GM21529 (cell line): ENCODE results near the gene RPS6KA1.
"Not testable (repeated sequence)": the region's sequence is repeated elsewhere in the genome, so short reads cannot be mapped to it uniquely, and the experiment has no call there.

Source experiments
- ATAC-seq: cut with Tn5 transposase; IDR thresholded peaks from one replicate; pipeline ENCODE4 v1.9.1; 2021; ENCODE audit not compliant: unreplicated experiment

The RPS6KA1 gene

DNA sequence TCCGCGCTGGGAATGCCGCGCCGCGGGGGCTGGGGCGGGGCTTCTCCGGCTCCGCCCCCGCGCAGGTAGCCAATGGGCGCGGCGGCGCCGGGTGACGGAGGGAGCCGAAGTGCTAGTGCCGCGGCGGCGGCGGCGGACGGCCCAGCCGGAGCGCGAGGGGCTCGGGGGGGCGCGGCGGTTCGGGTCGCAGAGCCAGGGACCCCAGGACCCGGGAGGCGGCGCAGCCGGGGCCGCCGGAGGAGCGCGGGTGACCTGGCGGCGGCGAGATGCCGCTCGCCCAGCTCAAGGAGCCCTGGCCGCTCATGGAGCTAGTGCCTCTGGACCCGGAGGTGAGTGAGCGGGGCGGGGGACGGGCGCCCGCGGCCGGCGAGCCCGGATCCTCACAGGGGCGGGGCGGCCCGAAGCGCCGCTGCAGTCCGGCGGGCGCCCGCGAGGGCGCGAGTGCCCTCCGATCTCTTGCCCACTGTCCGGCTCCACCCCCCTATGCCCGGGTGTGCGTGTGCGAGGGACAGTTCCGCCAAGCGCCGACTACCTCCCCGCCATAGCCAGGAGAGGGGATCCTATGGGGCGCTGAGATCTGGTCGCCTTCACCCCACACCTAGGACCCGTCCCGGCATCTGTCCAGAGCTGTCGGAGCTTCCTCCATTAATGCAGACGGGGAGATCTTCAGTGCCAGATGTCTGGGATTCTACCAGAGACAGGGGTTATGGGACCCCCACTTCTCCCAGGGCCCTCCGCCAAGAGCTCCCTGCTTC is at the start of gene RPS6KA1:
TSS of gene RPS6KA1 (plus strand) at position 107 of the 755 bp plus-strand sequence. CDS start at position 267, 160 bp downstream.
- peak; percentile 79 for ATAC-seq

DNA sequence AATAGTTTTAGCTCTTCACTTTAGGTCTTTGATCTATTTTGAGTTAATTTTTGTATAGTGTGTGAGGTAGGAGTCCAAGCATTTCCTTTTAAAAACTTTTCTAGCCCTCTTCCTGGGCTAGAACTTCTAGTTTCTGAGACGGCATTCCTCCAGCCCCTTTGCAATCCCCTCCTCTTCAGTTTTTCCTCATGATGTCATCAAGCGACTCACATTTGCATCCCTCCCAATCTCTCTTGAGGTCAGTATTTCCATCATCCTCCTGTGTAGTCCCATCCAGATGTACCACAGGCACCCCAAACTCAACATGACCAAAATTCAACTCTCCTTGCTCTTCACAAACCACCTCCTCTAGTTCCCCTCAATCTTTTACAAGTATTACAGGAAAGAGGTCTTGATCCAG is 46.6 kb upstream of the RPS6KA1 start:
- ATAC-seq = no peak

DNA sequence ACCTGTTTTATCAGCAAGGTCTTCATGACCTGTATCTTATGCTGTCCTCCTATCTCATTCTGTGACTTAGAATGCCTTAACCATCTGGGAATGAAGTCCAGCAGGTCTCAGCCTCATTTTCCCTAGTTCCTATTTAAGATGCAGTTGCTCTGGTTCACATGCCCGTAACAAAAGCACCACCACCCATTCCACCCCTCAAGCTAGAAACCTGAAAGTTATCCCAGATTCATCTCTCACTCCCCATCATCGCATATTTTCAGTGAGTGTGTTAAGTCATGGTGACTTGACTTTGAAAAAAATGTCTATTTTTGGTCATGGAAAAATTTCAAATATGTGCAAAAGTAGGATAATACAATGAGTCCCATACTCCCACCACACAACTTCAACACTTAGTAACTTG is 45.6 kb upstream of the RPS6KA1 start:
- ATAC-seq = no peak

DNA sequence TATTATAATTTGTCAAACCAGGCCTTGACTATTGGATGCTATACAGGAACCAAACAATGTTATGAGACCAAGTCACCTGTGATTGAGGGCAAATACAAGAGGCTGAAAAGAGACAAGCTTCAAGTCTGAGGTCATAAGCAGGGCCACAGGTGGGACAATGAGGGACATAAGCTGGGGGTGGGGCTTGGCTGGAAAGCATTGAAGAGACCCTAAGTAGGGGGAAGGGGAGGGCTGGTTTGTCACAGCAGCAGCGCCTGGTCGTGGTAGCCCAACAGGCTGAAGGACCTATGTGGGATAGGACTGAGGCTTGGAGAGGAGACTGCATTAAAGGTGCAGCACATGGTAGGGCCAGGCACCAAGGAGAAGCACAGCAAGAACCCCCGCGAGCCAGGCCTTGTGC is 39.4 kb upstream of the RPS6KA1 start:
- no peak for ATAC-seq

DNA sequence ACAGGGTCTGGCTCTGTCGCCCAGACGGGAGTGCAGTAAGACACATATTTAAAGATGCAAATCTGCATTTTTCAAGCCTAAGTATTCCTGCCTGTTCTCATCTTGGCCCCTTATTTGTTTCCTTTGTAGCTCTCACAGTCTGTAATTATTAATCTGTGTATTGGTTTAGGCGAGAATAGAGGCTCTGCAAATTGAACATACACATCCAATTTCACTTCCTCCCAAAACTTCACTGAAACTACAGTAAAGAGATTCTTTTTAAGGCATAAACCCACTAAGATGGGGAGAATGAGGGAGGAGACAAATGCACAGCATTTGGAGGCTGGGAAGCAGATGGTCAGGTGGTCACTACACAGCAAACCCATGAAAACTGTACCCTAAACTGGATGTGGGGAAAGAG is 36.3 kb upstream of the RPS6KA1 start:
- no peak for ATAC-seq

DNA sequence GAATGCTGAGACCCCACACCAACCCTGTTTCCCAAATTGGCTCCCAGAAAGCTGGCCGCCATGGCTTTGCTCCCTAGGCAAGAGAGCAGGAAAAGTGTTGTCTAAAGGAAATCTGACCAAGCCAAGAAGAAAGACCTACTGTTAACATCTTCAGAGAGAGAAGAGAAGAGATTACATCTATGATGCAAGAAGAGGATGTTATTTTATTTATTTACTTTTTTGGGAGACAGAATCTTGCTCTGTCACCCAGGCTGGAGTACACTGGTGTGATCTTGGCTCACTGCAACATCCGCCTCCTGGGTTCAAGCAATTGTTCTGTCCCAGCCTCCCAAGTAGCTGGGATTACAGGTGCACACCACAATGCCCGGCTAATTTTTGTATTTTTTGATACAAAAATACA is 35.6 kb upstream of the RPS6KA1 start:
- no peak for ATAC-seq

DNA sequence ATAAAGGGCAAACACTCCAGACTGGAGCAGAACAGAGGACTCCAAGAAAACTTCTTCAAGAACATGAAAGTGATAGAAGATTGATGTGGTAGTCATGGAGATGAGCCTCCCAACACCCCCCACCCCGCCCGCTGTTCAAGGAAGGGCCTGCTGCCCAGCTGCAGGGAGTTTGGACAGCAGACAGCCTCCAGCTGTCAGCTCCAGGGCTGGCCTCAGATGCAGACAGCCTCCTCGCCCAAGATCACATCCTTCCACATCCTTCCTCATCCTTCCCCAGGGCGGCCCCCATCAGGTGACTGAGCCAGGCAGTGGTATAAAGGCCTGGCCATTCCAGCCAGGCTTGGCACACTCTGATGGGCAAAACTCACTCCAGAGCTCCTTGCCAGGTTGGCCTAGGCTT is 32.7 kb upstream of the RPS6KA1 start:
- no peak for ATAC-seq

DNA sequence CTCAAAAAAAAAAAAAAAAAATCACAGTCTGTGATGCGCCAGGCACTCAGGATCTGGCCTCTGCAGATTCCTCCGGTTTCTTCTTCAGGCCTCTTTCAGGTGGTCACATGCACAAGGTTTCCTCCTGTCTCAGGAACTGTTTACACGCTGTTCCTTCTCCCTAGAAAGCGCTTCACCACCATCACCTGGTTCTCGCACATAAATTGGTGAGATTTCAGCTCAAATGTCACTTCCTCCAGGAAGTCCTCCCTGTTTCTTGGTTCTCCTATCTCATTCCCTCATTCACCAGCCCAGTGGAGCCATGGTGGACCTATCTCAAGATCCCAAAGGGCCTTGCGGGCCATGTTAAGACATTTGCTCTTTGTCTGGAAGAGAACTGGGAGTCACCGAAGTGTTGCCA is 30.7 kb upstream of the RPS6KA1 start:
- no peak for ATAC-seq

DNA sequence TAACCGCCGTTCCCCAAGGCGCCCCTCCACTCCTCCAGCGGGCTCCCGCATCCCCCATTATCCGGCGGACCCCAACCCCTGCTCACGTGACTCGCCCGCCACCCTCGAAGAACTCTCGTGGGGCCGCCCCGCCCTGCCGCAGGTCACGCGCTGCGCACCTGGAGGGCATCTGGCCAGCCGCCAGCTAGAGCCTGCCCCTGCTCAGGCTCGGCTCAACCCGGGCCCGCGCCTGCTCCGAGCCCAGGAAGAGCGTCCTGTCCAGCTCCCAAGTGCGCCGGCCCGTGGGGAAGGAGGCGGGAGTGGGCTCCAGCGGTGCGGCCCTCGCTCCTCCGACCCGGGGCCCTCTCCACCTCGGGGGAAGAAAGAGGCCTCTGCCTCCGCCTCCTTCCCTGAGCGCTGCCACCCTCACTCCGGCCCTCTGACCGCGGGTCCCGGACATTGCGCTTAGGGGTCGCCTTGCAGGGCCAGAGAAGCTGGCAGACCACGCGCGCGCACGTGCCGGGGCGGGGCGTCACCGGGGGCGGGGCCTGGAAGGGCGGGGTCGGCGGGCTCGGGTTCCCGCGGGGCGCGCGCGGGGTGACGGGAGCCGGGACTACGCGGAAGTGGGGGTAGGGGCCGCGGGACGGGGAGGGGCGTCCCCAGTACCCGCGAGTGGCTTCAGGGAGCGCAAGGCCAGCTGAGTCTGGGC is 28.9 kb upstream of the RPS6KA1 start:
- peak; percentile 61 for ATAC-seq

DNA sequence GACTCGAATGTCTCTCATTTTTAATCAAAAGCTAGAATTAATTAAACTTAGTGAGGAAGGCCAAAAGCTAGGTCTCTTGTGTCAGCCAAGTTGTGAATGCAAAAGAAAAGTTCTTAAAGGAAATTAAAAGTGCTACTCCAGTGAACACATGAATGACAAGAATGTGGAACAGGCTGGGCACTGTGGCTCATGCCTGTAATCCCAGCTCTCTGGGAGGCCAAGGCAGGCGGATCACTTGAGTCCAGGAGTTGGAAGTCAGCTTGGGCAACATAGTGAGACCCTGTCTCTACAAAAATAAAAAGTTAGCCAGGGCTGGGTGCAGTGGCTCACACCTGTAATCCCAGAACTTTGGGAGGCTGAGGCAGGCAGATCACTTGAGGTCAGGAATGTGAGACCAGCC is 18.9 kb upstream of the RPS6KA1 start:
- ATAC-seq = not testable (repeated sequence)

DNA sequence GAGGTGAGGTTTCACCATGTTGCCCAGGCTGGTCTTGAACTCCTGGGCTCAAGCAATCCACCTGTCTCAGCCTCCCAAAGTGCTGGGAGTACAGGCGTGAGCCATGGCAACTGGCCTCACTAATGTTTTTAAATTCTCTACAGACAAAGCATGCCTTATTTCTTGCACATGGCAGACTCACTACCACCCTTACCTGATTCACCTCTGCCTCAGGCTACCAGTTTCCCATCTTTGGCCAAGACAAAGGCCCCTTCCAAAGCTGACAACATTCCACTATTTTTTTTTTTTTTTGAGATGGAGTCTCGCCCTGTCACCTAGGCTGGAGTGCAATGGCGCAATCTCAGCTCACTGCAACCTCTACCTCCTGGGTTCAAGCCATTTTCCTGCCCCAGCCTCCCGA is 13.7 kb upstream of the RPS6KA1 start:
- ATAC-seq = not testable (repeated sequence)

DNA sequence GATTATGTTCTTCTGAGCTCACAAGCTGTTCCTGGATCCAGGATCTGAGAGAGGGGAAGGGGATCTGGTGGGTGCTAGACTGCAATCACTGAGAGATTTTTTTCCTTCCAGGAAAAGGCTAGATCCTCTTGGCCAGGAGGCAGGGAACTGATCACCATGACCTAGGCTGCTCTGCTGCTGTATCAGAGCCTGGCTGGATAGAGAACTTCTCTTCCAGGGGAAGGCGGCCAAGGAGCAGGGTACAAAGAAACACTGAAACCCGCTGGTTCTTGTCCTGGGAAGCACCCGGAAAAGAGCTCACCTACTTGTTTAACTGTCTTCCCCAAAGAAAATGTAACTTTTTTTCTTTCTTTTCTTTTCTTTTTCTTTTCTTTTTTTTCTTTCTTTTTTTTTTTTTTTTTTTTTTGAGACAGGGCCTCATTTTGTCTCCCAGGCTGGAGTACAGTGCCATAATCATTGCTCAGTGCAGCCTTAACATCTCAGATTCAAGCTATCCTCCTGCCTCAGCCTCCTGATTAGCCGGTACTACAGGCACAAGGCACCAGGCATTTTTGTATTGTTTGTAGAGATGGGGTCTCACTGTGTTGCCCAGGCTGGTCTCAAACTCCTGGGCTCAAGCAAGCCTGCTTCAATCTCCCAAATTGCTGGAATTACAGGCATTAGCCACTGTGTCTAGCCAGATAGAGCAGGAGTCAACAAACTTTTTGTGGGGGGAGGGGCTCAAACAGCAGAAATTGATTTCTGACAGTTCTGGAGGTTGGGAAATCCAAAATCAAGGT is 12.4 kb upstream of the RPS6KA1 start:
- ATAC-seq = no peak

DNA sequence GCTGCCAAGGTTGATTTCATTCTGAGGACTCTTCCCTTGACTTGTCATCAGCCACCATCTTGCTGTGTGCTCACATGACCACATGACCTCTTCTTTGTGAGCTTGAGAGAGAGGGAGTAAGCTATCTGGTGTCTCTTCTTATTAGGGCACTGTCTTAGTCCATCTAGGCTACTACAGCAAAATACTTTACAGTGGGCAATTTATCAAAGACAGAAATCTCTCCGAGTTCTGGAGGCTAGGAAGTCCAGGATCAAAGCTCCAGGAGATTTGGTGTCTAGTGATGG is 11.9 kb upstream of the RPS6KA1 start:
- ATAC-seq = no peak

DNA sequence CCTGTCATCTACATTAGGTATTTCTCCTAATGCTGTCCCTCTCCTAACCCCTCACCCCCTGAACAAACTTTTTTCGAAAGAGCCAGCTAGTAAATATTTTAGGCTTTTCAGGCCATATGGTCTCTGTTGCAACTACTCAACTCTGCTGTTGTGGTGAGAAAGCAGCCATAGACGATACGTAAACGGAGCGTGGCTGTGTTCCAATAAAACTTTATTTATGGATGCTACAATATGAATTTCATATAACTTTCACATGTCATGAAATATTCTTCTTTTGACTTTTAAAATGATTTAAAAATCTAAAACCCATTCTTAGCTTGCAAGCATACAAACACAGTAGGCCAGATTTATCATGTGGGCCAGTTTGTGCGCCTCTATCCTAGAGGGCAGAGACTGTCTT is 11.2 kb upstream of the RPS6KA1 start:
- no peak for ATAC-seq

DNA sequence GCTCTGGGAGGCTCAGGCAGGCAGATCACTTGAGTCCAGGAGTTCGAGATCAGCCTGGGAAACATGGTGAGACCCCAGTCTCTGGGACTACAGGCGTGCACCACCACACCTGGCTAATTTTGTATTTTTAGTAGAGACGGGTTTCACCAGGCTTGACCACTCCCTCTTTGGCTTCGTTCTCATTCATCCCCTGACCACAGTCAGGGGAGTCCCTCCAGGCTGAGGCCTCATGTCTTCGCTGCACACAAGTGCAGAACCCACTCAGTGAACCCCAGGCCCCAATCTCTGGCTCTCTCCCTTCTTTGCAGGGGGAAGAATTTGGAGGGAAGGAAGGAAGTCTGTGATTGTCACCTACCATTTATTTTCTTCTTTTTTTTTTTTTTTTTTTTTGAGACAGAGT is 9.2 kb upstream of the RPS6KA1 start:
- no peak for ATAC-seq

DNA sequence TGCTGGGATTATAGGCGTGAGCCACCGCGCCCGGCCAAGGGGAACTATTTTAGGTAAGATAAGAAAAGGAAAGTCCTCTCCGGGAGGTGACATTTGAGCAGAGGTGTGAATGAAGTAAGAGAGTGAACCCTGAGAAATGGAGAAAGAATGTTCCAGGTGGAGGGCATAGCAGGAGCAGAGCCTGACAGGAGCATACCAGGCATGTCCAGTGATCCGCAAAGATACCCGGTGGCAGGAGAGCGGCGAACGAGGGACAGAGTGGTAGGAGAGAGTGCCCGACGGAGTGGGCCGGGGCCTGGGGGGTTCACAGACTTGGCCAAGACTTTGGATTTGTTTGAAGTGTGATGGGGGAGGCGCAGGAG is 7.9 kb upstream of the RPS6KA1 start:
- no peak for ATAC-seq

DNA sequence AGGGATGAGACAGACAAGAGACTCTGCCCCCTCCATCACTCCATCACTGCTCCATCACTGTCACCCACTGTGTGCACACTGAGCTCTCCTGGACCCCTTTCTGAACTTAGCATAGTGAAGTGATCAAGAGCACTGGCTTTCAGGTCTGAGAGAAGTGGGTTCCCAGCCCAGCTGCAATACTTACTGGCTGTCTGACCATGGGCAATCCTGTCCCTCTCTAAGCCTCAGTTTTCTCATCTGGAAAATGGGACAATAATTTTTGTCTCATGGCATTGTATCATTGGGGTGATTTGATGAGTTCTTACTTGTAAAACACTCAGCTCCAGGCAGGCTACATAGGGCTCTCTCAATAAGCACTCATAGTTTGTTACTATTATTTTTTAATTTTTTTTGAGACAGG is 7.5 kb upstream of the RPS6KA1 start:
- ATAC-seq = no peak

DNA sequence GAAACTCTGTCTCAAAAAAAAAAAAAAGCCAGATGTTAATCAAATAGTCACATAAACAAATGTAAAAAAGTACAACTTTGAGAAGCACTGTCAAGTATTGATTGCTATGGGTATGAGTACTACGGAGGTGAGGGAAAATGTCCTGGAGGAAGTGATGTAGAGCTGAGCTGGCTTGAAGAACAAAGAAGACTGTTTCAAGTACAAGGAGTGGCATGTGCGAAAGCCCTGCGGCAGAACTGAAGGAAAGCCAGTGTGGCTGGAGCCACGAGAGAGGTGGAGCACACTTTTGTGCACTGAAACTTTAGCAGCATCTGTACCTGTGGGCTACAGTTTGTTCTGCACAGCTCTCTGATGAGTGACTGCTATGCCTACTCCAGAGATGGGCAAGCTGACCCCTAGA is 5.4 kb upstream of the RPS6KA1 start:
- ATAC-seq = no peak

DNA sequence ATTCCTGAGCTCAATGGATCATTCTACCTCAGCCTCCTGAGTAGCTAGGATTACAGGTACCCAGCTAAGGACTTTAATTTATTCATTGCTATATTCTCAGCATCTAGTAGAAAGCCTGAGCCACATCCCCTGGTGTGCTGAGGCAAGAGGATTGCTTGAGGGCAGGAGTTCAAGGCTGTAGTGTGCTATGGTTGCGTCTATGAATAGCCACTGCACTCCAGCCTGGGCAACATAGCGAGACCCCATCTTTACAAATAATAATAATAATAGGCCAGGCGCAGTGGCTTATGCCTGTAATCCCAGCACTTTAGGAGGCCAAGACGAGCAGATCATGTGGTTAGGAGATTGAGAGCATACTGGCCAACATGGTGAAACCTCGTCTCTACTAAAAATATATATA is 3.3 kb upstream of the RPS6KA1 start:
- no peak for ATAC-seq

DNA sequence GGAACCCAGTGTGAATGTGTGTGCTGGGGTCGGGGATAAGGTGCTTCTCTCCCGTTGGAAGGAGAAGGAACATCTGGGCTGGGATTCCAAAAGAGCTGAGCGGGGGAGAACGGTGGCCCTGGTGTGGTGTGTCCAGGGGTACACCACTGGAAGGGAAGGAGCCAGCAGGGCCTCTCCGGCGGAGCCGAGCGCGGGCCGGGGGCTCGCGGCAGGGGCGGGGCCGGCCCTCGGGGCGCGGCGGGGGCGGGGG is 231 bp upstream of the RPS6KA1 start:
- no peak for ATAC-seq

DNA sequence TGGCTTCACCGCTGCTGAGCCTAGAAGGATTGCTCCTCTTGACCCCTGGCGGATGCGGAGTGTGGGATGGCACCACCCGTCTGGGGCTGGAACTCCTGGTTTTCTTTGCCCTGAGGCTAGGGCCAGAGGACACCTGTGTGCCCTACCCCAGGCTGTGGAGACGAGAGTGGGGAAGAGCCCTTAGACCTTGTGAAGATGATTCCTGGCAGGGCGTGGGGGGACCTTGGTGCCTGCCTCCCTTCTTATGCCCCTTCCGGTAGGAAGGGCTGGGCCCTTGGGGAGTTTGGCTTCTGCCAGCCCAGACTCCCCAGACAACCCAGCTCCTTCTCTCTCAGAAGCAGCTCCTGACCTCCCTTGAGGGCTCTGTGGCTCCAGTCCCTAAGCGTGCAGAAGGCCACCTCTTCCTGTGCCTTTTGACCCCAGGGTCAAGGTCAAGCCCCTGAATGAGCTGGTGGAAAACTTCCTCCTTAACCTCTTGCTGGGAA is 891 bp downstream of the RPS6KA1 start:
- peak; percentile 4 for ATAC-seq

DNA sequence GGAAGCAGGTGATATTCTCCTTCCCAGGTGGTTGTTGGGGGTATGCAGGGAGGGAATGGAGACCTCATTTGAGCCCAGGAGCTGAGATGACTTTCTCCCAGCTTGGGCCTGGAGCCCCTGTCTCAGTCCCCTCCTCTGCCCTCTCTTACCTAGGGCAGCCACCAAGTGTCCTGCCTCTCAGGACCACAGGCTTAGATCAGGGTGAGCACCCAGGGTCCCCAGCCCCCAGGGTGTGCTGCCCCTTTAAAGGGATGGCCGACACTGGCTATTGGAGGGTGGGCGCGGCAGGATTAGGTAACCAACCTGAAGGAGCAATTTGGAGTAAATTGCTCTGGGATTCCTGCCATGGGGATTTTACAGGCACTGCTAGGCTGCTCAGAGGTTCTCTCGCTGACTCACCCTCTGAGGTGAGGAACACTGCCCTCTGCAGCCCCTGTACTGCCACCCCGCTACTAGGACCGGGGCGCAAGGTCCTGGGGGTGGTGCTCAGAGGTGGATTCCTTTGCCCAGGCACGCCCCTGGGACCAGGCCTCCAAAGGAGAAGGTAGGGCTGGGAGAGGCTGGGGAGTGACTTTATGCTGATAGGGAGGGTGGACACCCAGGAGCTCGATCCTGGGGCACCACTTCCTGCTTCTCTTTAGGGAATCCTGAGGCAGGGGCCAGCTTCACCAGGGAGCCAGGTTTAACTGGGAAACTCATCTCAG is 1.5 kb downstream of the RPS6KA1 start:
- ATAC-seq = no peak
